ENCODE data around the gene CLEC2B. TPM values are rescaled to one million over a fixed set of nuclear protein-coding genes. Genes with fewer than 3 reads are reported as not detected.
A peak's percentile ranks its signal among the peaks of the same experiment; 100 is the strongest.

Gene CLEC2B
- total RNA-seq, 1 experiment from 2014 or later = 12.3 TPM

DNA sequence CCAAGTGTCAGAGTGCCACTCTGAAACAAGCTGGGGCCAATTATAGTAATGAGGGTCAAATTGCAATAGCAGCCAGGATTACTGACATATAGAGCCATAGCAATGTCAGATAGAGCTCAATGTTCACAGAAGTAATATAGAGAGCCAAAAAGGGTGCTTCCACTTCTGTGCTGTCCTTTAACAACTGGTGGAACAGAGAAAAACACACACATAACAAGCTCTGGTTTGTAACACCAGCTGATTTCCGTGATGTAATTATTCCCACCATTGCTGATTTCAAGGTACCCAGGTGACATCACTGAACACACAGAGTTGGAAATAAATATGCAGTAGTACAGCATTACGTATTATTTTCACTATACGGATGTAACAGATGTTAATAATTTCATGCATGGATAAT, 3.0 kb upstream of the CLEC2B start:
- ChIA-PET CTCF (no interaction called here), POLR2A (ENCODE audit: low non-redundant PET) (no interaction called here)
- Histone ChIP-seq H3K27ac (ENCODE audit: low read depth, low read length, poor library complexity, severe bottlenecking) (no peak overlapping the region), H3K4me3 (ENCODE audit: low read depth, low read length, poor library complexity, severe bottlenecking) (no peak overlapping the region), H3K9me3 (ENCODE audit: low read depth, low read length, poor library complexity, severe bottlenecking) (no peaks in the 10 kb centered on the region), H3K4me1 (ENCODE audit: insufficient read depth, low read length, poor library complexity, severe bottlenecking) (peaks cover 4% of the 10 kb centered on the region), H3K27me3 (replicated peaks; ENCODE audit: insufficient read depth, low read depth, low read length, poor library complexity) (no peaks in the 10 kb centered on the region), H3K36me3 (ENCODE audit: insufficient read depth, low read length, poor library complexity, severe bottlenecking) (no peaks in the 10 kb centered on the region)
- BruUV-seq (replicated peaks) = no TSS peak
- intact Hi-C loops (cut with micrococcal nuclease; ENCODE audit: unreplicated experiment) = no loop called here
- TF ChIP-seq, protein P1, sequence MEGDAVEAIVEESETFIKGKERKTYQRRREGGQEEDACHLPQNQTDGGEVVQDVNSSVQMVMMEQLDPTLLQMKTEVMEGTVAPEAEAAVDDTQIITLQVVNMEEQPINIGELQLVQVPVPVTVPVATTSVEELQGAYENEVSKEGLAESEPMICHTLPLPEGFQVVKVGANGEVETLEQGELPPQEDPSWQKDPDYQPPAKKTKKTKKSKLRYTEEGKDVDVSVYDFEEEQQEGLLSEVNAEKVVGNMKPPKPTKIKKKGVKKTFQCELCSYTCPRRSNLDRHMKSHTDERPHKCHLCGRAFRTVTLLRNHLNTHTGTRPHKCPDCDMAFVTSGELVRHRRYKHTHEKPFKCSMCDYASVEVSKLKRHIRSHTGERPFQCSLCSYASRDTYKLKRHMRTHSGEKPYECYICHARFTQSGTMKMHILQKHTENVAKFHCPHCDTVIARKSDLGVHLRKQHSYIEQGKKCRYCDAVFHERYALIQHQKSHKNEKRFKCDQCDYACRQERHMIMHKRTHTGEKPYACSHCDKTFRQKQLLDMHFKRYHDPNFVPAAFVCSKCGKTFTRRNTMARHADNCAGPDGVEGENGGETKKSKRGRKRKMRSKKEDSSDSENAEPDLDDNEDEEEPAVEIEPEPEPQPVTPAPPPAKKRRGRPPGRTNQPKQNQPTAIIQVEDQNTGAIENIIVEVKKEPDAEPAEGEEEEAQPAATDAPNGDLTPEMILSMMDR (conservative IDR thresholded peaks at IDR 0.05; ENCODE audit: low read depth, low read length) = no peak
- no peak for TF ChIP-seq EZH2 (IDR thresholded peaks at IDR 0.05; ENCODE audit: borderline replicate concordance, low read depth, low read length, poor library complexity, severe bottlenecking)
- DNase-seq (ENCODE audit: low spot score) = no peak

DNA sequence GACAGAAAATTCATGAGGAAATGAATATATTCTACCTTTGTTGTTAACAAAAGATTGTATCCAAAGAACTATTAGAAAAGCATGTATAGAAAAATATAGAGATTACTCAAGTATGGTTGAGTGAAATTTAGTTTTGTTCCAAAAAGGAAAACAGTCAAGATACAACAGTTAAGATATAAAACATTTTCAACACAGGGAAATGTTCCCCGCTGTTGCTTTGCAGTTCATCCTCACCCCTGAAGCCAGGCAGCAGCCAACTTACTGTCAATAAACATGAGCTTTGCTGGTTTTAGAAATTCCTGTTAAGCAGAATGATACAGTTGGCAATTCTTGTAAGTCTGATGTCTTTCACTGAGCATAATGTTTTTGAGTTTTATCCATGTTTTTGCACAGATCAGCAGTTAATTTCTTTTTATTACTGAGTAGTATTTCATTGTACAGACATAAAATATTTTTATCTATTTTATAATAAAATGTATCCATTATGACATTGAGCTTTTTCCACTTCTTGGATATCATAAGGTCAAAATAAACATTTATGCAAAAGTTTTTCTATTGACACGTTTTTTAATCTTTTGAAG, 1.2 kb upstream of the CLEC2B start:
- no peaks in the 10 kb centered on the region for H3K9me3 ChIP-seq (ENCODE audit: low read depth, low read length, poor library complexity, severe bottlenecking)
- H3K36me3 ChIP-seq (ENCODE audit: insufficient read depth, low read length, poor library complexity, severe bottlenecking) = no peaks in the 10 kb centered on the region
- CTCF ChIA-PET = no interaction called here
- peak overlapping the region; percentile 74 for H3K27ac ChIP-seq (ENCODE audit: low read depth, low read length, poor library complexity, severe bottlenecking)
- POLR2A ChIA-PET (ENCODE audit: low non-redundant PET) = interaction anchor here (0.6 kb wide), 1 partner anchor 40 kb away, joined by 4 read pairs; no protein-coding TSS in a partner anchor
- BruUV-seq (replicated peaks) = no TSS peak
- intact Hi-C loops (cut with micrococcal nuclease; ENCODE audit: unreplicated experiment) = no loop called here
- H3K4me1 ChIP-seq (ENCODE audit: insufficient read depth, low read length, poor library complexity, severe bottlenecking) = peaks cover 4% of the 10 kb centered on the region
- H3K27me3 ChIP-seq (replicated peaks; ENCODE audit: insufficient read depth, low read depth, low read length, poor library complexity) = no peaks in the 10 kb centered on the region
- TF ChIP-seq EZH2 (IDR thresholded peaks at IDR 0.05; ENCODE audit: borderline replicate concordance, low read depth, low read length, poor library complexity, severe bottlenecking) = no peak
- TF ChIP-seq, protein P1 (conservative IDR thresholded peaks at IDR 0.05; ENCODE audit: low read depth, low read length) = no peak
- H3K4me3 ChIP-seq (ENCODE audit: low read depth, low read length, poor library complexity, severe bottlenecking) = peak overlapping the region; percentile 53
- DNase-seq (ENCODE audit: low spot score) = peak; percentile 37

DNA sequence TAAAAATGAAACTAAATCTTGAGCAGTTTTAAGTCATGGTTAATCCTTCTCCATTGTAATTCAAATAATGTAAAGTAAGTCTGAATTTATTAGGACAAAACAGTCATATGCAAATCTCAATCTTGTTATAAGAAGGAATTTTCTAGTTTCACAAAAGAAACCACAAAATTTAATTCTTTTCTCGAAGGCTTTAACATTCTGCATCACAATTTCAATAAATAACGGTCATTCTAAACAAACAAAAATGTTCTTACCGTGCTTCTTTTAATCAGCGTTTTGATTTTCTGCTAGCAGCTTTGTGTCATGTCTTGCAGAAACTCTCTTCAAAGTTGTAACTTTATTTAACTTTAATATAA, 225 bp downstream of the CLEC2B start:
- ChIA-PET CTCF (no interaction called here), POLR2A (ENCODE audit: low non-redundant PET) (no interaction called here)
- H3K4me1 ChIP-seq (ENCODE audit: insufficient read depth, low read length, poor library complexity, severe bottlenecking) = peaks cover 4% of the 10 kb centered on the region
- peaks cover 3% of the 10 kb centered on the region for H3K9me3 ChIP-seq (ENCODE audit: low read depth, low read length, poor library complexity, severe bottlenecking)
- no peak for DNase-seq (ENCODE audit: low spot score)
- BruUV-seq (replicated peaks) = no TSS peak
- H3K4me3 ChIP-seq (ENCODE audit: low read depth, low read length, poor library complexity, severe bottlenecking) = peak overlapping the region; percentile 53
- no peaks in the 10 kb centered on the region for H3K27me3 ChIP-seq (replicated peaks; ENCODE audit: insufficient read depth, low read depth, low read length, poor library complexity)
- H3K27ac ChIP-seq (ENCODE audit: low read depth, low read length, poor library complexity, severe bottlenecking) = peak overlapping the region; percentile 74
- TF ChIP-seq, protein P1 (conservative IDR thresholded peaks at IDR 0.05; ENCODE audit: low read depth, low read length) = no peak
- no peak for TF ChIP-seq EZH2 (IDR thresholded peaks at IDR 0.05; ENCODE audit: borderline replicate concordance, low read depth, low read length, poor library complexity, severe bottlenecking)
- H3K36me3 ChIP-seq (ENCODE audit: insufficient read depth, low read length, poor library complexity, severe bottlenecking) = peaks cover 3% of the 10 kb centered on the region
- intact Hi-C loops (cut with micrococcal nuclease; ENCODE audit: unreplicated experiment) = no loop called here
